Measurements from ENCODE around the gene DOK4.

The DOK4 gene

GRCh38 chr16:57518922-57519321 lies 32.6 kb upstream of the DOK4 start:
- DNase-seq, result no peak

GRCh38 chr16:57518520-57518919 lies 32.2 kb upstream of the DOK4 start:
- no peak for DNase-seq

GRCh38 chr16:57517397-57518367 lies 31.4 kb upstream of the DOK4 start:
- no peak for DNase-seq

GRCh38 chr16:57516773-57517172 lies 30.5 kb upstream of the DOK4 start:
- DNase-seq, result no peak

GRCh38 chr16:57516176-57516725 lies 30.0 kb upstream of the DOK4 start:
- no peak for DNase-seq

- DNase-seq, result no peak
Measured at GRCh38 chr16:57514791-57515600, 28.7 kb upstream of the DOK4 start.

GRCh38 chr16:57514371-57514770 lies 28.1 kb upstream of the DOK4 start:
- DNase-seq, result no peak

GRCh38 chr16:57513371-57514102 lies 27.2 kb upstream of the DOK4 start:
- DNase-seq, result no peak

- no peak for DNase-seq
Measured at GRCh38 chr16:57512296-57513001, 26.2 kb upstream of the DOK4 start.

GRCh38 chr16:57510016-57510871 lies 24.0 kb upstream of the DOK4 start:
- no peak for DNase-seq

- no peak for DNase-seq
Measured at GRCh38 chr16:57509231-57509923, 23.1 kb upstream of the DOK4 start.

GRCh38 chr16:57508035-57508425 lies 21.7 kb upstream of the DOK4 start:
- DNase-seq, result no peak

GRCh38 chr16:57507136-57508034 lies 21.1 kb upstream of the DOK4 start:
- no peak for DNase-seq

- no peak for DNase-seq
Measured at GRCh38 chr16:57505169-57505568, 18.9 kb upstream of the DOK4 start.

GRCh38 chr16:57504491-57504890 lies 18.2 kb upstream of the DOK4 start:
- no peak for DNase-seq

- no peak for DNase-seq
Measured at GRCh38 chr16:57504001-57504400, 17.7 kb upstream of the DOK4 start.

GRCh38 chr16:57503366-57503765 lies 17.1 kb upstream of the DOK4 start:
- DNase-seq, result no peak

- no peak for DNase-seq
Measured at GRCh38 chr16:57502048-57502775, 15.9 kb upstream of the DOK4 start.

- DNase-seq, result no peak
Measured at GRCh38 chr16:57501492-57501891, 15.2 kb upstream of the DOK4 start.
